Smooth muscle cell of the pulmonary artery (primary cell): ENCODE data around the gene GHRH. TPM values are rescaled to one million over a fixed set of nuclear protein-coding genes. Genes with fewer than 3 reads are reported as not detected.

Experiments used
- total RNA-seq: library from RNA; depleted of rRNA; stranded (reverse); fragments of >200 nt; gene quantifications from 2 replicates; pipeline ENCODE4 v1.2.3, GENCODE V29; 2014

Gene GHRH, protein sequence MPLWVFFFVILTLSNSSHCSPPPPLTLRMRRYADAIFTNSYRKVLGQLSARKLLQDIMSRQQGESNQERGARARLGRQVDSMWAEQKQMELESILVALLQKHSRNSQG
- not detected in 2 replicates for total RNA-seq

GRCh38 chr20:37261714-37262113, at the start of gene GHRH:
GHRH (minus strand) TSS chr20:37261814; CDS start chr20:37256889, 4,925 bp downstream.

Other genes starting within 250 kb of the GHRH start
- 5.5 and 7.3 TPM in 2 replicates for gene RBL1, start 165.8 kb downstream of the GHRH start, total RNA-seq
- 462 and 520 TPM in 2 replicates for gene RPN2, start 82.5 kb downstream of the GHRH start, total RNA-seq
- gene MROH8, start 82.3 kb downstream of the GHRH start, total RNA-seq, result 0.59 and 1.5 TPM in 2 replicates
- gene MANBAL, start 27.8 kb upstream of the GHRH start, total RNA-seq, result 25.9 and 28.8 TPM in 2 replicates
- gene SRC, start 84.3 kb upstream of the GHRH start, total RNA-seq, result 24.1 and 35.9 TPM in 2 replicates